Upper lobe of left lung (tissue), 4 donors: ENCODE measurements around the gene STEAP1B.

Experiments used
- EP300 ChIP-seq, 4 donors: sonication (generic); formaldehyde crosslinking; IDR thresholded peaks; one replicate each; pipeline ENCODE4 v1.5.1; 2017; ENCODE audit warnings: antibody characterized with exemption in 4 of 4, control low read depth in 2 of 4
- POLR2A ChIP-seq, 4 donors: fragments of 450-650 bp; IDR thresholded peaks; one replicate each; pipeline ENCODE4 v1.5.1; 2016 to 2017; ENCODE audit warnings: antibody characterized with exemption in 4 of 4, mild to moderate bottlenecking in 2 of 4
- POLR2AphosphoS5 ChIP-seq, 2 donors: sonication (generic); formaldehyde crosslinking; IDR thresholded peaks; one replicate each; pipeline ENCODE4 v1.5.1; 2017; ENCODE audit warnings: antibody characterized with exemption in 2 of 2
- TF ChIP-seq, protein P1 (sequence below), 6 experiments: fragments of 450-650 bp in 4 of 6; fragments of 200-600 bp in 2 of 6; sonication (generic) in 2 of 6; IDR thresholded peaks; one replicate each; pipeline ENCODE4 v1.5.1; 2016 to 2019; ENCODE audit warnings: antibody characterized with exemption in 6 of 6

DNA sequence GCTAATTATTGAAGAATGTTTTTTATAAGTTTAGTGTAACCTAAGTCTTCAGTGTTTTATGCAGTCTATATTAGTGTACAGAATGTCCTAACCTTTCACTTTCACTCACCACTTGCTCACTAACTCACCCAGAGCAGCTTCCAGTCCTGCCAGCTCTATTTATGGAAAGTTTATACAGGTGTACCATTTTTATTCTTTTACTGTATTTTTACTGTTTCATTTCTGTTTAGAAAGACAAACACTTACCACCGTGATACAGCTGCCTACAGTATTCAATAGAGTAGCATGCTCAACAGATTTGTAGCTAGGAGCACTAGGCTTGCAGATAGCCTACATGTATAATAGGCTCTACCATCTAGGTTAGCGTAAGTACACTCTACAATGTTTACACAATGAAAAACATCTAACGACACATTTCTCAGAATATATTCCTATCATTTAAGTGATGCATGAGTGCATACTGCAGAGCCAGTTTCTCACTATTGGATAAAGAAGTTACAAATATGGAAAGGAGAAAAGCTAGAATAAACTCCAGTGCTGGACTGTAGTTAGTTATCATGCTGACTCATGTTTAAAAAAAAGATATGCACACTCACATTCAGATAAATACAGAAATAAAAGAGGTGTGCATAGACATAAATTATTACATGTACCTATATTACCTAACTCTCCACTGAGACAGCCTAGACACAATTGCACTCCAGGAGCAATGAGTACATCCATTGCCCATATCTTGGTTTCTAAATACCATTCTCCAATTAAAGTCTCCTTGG lies 30.4 kb downstream of the STEAP1B start:
- TF ChIP-seq, protein P1, sequence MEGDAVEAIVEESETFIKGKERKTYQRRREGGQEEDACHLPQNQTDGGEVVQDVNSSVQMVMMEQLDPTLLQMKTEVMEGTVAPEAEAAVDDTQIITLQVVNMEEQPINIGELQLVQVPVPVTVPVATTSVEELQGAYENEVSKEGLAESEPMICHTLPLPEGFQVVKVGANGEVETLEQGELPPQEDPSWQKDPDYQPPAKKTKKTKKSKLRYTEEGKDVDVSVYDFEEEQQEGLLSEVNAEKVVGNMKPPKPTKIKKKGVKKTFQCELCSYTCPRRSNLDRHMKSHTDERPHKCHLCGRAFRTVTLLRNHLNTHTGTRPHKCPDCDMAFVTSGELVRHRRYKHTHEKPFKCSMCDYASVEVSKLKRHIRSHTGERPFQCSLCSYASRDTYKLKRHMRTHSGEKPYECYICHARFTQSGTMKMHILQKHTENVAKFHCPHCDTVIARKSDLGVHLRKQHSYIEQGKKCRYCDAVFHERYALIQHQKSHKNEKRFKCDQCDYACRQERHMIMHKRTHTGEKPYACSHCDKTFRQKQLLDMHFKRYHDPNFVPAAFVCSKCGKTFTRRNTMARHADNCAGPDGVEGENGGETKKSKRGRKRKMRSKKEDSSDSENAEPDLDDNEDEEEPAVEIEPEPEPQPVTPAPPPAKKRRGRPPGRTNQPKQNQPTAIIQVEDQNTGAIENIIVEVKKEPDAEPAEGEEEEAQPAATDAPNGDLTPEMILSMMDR (IDR thresholded peaks at IDR 0.05), result no peak
- TF ChIP-seq POLR2A (IDR thresholded peaks at IDR 0.05) (no peak), EP300 (IDR thresholded peaks at IDR 0.05) (no peak), POLR2AphosphoS5 (IDR thresholded peaks at IDR 0.05) (no peak)
